Stimulated activated CD4-positive, alpha-beta T cell treated with anti-CD3 and anti-CD28 coated beads, Interleukin-15, amount 100 ng/mL, for 1 hour (primary cell): ENCODE measurements around the gene TRPC6.
"Not testable (repeated sequence)": the region's sequence is repeated elsewhere in the genome, so short reads cannot be mapped to it uniquely, and the experiment has no call there.

Source experiments
- DNase-seq, 2 donors: peaks; one replicate each; pipeline ENCODE4 v3.0.0-alpha.2; 2020; ENCODE audit warnings: low read depth in 1 of 2, low spot score in 1 of 2

The TRPC6 gene

GRCh38 chr11:101456812-101457211 lies 127.0 kb downstream of the TRPC6 start:
- no peak for DNase-seq

GRCh38 chr11:101453682-101454081 lies 130.1 kb downstream of the TRPC6 start:
- no peak for DNase-seq

GRCh38 chr11:101448881-101449442 lies 134.8 kb downstream of the TRPC6 start:
- no peak for DNase-seq

GRCh38 chr11:101446726-101447125 lies 137.1 kb downstream of the TRPC6 start:
- DNase-seq: no peak

GRCh38 chr11:101446238-101446637 lies 137.6 kb downstream of the TRPC6 start:
- no peak for DNase-seq

GRCh38 chr11:101445761-101446160 lies 138.0 kb downstream of the TRPC6 start:
- no peak for DNase-seq

GRCh38 chr11:101444851-101445250 lies 139.0 kb downstream of the TRPC6 start:
- DNase-seq: no peak

GRCh38 chr11:101444164-101444563 lies 139.6 kb downstream of the TRPC6 start:
- DNase-seq: no peak

- DNase-seq: no peak
Observed at GRCh38 chr11:101442936-101443521, 140.8 kb downstream of the TRPC6 start.

GRCh38 chr11:101442171-101442570 lies 141.6 kb downstream of the TRPC6 start:
- no peak for DNase-seq

- DNase-seq: no peak
Observed at GRCh38 chr11:101441747-101442146, 142.1 kb downstream of the TRPC6 start.

- no peak for DNase-seq
Observed at GRCh38 chr11:101439488-101439887, 144.3 kb downstream of the TRPC6 start.

- DNase-seq: not testable (repeated sequence)
Observed at GRCh38 chr11:101438708-101439107, 145.1 kb downstream of the TRPC6 start.

GRCh38 chr11:101438126-101438525 lies 145.7 kb downstream of the TRPC6 start:
- no peak for DNase-seq

GRCh38 chr11:101436511-101437142 lies 147.2 kb downstream of the TRPC6 start:
- DNase-seq: no peak

- DNase-seq: no peak
Observed at GRCh38 chr11:101435408-101435973, 148.3 kb downstream of the TRPC6 start.

GRCh38 chr11:101434026-101434643 lies 149.7 kb downstream of the TRPC6 start:
- DNase-seq: no peak

- DNase-seq: no peak
Observed at GRCh38 chr11:101433151-101433550, 150.7 kb downstream of the TRPC6 start.

- no peak for DNase-seq
Observed at GRCh38 chr11:101429703-101430540, 153.9 kb downstream of the TRPC6 start.

GRCh38 chr11:101428918-101429317 lies 154.9 kb downstream of the TRPC6 start:
- no peak for DNase-seq

- DNase-seq: no peak
Observed at GRCh38 chr11:101407324-101407723, 176.5 kb downstream of the TRPC6 start.
